GM15510 (cell line): ENCODE results near the gene WDR7.

Experiments used
- POLR2A ChIP-seq: IDR thresholded peaks from 3 replicates; pipeline ENCODE4 v1.6.1; 2011; ENCODE audit warnings: borderline replicate concordance; ENCODE audit not compliant: insufficient read length; ENCODE audit errors: extremely low read depth

Gene WDR7

DNA sequence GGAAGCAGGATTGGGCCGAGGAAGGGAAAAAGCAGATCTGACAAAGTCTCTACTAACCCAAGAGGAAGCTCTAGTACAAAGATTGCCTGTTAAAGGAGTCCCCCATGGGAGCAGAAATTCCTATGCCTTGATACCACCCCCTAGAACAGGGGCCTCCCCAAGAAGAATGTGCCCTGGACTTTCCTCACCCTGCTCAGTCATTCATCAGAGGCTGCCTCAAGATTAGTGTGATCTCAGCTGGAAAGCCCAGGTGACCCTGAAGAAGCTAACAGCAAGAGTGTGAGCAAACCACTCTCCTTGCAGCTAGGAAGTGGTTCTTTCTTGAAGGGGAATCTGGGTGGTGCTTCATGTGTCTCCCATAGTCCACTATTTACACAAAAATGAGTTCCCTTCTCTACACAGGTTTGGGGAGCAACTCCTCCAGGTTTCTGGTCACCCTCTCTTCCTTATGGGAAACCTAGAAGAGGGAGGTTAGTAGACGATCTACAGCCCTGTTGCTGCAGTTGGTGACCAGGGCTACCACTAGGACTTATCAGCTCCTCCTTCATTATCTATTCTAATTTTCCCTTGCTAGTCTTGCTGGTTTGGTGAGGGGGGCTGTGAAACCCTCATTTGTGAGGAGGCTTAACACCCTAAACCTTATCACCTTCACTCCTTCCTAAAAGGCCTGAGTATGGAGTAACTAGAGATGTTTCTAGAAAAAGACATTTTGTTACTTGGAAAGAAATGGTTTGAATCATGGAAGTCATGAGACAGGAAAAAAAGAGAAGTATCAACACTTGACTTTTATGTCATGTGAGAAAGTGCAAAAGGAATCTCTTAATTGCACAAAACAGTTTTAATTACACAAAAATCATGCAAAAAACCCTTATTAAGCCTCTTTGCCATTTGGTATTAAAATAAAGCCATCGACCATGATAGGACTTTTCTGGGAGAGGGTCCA, 2.9 kb upstream of the WDR7 start:
- no peak for TF ChIP-seq POLR2A

- TF ChIP-seq POLR2A, result no peak
Measured at GRCh38 chr18:56649996-56650395, 1.2 kb upstream of the WDR7 start.

- TF ChIP-seq POLR2A, result no peak
Measured at GRCh38 chr18:56651771-56652092, 573 bp downstream of the WDR7 start.

DNA sequence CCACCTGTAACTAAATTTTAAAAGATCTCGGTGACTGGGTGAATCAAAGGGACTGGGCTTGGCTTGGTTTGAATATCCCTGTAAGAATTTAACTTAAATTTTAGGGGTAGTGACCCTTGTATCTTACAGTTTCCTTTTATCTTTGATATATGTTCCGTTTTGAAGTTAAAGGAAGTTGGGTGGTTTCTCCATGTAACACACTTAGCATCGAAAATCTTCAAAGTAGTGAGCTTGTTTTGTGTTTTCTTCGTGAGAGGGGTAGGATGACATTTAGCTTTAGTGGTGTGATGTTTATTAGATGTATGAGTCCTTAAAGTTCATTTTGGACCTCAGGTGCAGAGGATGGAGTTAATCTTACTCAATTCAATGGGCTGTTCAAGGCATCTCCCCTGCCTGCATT, 1.6 kb downstream of the WDR7 start:
- TF ChIP-seq POLR2A, result no peak

DNA sequence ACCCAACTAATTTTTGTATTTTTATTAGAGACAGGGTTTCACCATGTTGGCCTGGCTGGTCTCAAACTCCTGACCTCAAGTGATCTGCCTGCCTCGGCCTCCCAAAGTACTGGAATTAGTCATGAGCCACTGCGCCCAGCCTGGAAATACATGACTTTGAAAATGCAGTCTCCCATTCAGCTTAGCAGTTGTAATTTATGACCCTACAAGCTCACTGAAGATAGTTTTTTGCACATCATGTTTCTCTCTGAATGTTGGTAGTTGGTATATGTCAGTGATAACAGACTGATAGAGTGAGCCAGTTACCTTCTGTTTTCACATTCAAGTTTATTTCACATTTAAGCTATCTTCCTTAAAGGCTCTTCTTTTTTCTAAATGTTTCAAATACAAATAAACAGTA, 7.1 kb downstream of the WDR7 start:
- no peak for TF ChIP-seq POLR2A

DNA sequence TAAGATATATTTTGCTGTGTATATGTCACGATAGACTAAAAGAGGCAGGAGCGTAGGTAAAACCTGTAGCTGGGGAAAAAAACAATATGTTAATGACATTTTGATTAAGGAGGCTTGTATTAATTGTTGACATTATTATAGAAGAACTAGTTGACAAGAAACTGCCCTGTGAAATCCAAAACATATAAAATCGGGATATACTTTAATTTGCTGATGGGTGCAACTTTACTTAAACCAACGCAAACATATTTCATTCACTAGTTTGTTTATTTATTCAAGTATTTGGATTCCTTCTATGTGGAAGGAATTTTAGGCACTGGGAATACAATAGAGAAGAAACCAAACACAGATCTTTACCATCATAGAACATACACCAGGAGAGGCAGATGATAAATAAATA, 8.0 kb downstream of the WDR7 start:
- TF ChIP-seq POLR2A, result no peak

- no peak for TF ChIP-seq POLR2A
Measured at GRCh38 chr18:56660655-56661054, 9.5 kb downstream of the WDR7 start.

- TF ChIP-seq POLR2A, result no peak
Measured at GRCh38 chr18:56661360-56662062, 10.4 kb downstream of the WDR7 start.

- no peak for TF ChIP-seq POLR2A
Measured at GRCh38 chr18:56662063-56662408, 10.9 kb downstream of the WDR7 start.

GRCh38 chr18:56662502-56662901, 11.3 kb downstream of the WDR7 start:
- TF ChIP-seq POLR2A, result no peak

- no peak for TF ChIP-seq POLR2A
Measured at GRCh38 chr18:56662902-56663301, 11.7 kb downstream of the WDR7 start.

DNA sequence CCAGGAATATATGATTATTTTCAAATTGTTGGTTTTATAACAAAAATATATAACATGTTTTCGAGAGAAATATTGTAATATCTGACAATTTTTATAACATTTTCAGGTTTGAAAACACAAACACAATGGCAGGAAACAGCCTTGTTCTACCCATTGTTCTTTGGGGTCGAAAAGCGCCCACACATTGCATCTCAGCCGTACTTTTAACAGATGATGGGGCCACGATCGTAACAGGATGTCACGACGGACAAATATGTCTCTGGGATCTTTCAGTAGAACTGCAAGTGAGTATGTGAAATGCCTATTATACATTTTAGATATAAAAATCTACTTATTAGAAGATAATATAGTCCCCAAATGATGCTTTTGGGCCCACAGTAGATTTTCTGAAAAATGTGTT, 21.2 kb downstream of the WDR7 start:
- TF ChIP-seq POLR2A, result no peak

- no peak for TF ChIP-seq POLR2A
Measured at GRCh38 chr18:56672981-56673380, 21.8 kb downstream of the WDR7 start.

DNA sequence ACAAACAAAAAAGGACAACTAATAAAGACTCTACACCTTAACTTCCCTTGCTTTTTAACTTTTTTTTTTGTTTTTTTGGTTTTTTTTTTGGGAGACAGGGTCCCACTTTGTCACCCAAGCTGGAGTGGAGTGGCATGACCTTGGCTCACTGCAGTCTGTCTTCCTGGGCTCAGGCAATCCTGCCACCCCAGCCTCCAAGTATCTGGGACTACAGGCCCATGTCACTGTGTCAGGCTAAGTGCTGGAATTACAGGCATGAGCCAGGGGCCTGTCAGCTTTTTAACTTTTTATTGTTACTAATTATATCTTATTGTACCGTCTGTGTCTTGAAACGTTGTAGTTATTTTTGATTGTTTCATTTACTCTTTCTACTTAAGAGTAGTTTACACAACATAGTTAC, 25.5 kb downstream of the WDR7 start:
- TF ChIP-seq POLR2A, result no peak

- TF ChIP-seq POLR2A, result no peak
Measured at GRCh38 chr18:56678836-56679565, 27.8 kb downstream of the WDR7 start.
